Activated CD4-positive, alpha-beta T cell treated with anti-CD3 and anti-CD28 coated beads, Interleukin-2, amount 10 ng/mL, durations not matched to agents 24 days and 14 days (primary cell): ENCODE data around the gene LMBR1. TPM values are rescaled to one million over a fixed set of nuclear protein-coding genes. Genes with fewer than 3 reads are reported as not detected.
"Not testable (repeated sequence)": the region's sequence is repeated elsewhere in the genome, so short reads cannot be mapped to it uniquely, and the experiment has no call there.

ENCODE experiments used
- DNase-seq: peaks from one replicate; pipeline ENCODE4 v3.0.0; 2022
- H3K27ac Mint-ChIP-seq: one replicate; pipeline ENCODE4 v1.8.0; 2022; ENCODE audit warnings: mild to moderate bottlenecking, mixed read lengths
- H3K27me3 Mint-ChIP-seq: one replicate; pipeline ENCODE4 v1.8.0; 2022; ENCODE audit warnings: mixed read lengths
- H3K36me3 Mint-ChIP-seq: one replicate; pipeline ENCODE4 v1.8.0; 2022; ENCODE audit warnings: low read depth, mild to moderate bottlenecking, mixed read lengths
- H3K4me1 Mint-ChIP-seq: one replicate; pipeline ENCODE4 v1.8.0; 2021; ENCODE audit warnings: mixed read lengths
- H3K4me3 Mint-ChIP-seq: one replicate; pipeline ENCODE4 v1.8.0; 2022; ENCODE audit warnings: mild to moderate bottlenecking, moderate library complexity, mixed read lengths
- H3K9me3 Mint-ChIP-seq: one replicate; pipeline ENCODE4 v1.8.0; 2021; ENCODE audit warnings: mixed read lengths
- intact Hi-C: fragments of 100-400 bp; cut with micrococcal nuclease; formaldehyde crosslinking; loops from one replicate; pipeline ENCODE4 v1.15.1; 2023
- total RNA-seq: library from RNA; stranded (reverse); gene quantifications from 2 replicates; pipeline ENCODE4 v1.2.3, GENCODE V29; 2022

The LMBR1 gene, protein sequence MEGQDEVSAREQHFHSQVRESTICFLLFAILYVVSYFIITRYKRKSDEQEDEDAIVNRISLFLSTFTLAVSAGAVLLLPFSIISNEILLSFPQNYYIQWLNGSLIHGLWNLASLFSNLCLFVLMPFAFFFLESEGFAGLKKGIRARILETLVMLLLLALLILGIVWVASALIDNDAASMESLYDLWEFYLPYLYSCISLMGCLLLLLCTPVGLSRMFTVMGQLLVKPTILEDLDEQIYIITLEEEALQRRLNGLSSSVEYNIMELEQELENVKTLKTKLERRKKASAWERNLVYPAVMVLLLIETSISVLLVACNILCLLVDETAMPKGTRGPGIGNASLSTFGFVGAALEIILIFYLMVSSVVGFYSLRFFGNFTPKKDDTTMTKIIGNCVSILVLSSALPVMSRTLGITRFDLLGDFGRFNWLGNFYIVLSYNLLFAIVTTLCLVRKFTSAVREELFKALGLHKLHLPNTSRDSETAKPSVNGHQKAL
- 57.0 and 63.6 TPM in 2 replicates for total RNA-seq

DNA sequence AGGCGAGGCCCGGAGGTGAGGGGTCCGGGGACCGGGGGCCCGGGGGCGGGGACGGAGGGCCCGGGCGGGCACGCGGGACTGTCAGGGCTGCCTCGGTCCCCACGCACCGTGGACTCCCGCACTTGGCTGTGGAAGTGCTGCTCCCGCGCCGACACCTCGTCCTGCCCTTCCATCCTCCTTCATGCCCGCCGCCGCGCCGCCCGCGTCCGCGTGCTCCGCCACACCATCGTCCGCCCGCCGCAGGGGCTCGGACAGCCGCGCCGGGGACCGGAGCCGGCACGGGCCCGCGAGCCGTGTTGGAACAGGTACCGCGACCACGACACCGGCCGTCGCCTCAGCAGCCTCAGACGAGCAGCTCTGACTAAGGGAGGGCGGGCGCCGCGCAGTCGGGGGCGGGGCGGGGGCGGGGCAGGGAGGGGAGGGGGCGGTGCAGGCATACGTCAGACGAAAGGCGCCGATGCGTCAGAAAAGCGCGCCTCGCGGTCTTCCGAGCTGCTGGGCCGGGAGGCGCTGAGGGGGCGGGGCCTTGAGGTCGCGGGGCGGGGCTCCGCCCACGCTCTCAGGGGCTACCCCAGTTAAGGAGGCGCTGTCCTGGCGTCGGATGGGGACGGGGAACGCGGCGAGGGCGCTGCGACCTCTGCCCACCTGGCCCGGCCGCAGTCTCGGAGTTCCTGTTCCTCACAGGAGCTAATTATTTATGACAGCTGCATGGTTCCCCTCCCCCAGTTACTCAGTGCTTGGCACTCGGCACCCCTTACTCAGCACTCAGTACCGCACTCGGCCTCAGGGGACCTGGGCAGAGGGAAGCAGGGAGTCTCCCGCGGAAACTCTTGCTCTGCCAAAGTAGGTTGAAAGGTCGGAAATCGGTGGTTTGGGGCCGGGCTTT lies at the start of gene LMBR1:
LMBR1 (minus strand) TSS at position 363 of the 886 bp plus-strand sequence; CDS start at position 173, 190 bp downstream.
- H3K27ac Mint-ChIP-seq = peak within 1 kb of the TSS; percentile 94
- DNase-seq = peak; percentile 97
- no peaks in the 10 kb centered on the region for H3K27me3 Mint-ChIP-seq
- peaks cover 7% of the 10 kb centered on the region for H3K36me3 Mint-ChIP-seq
- peaks cover 36% of the 10 kb centered on the region for H3K4me1 Mint-ChIP-seq
- peak within 1 kb of the TSS; percentile 94 for H3K4me3 Mint-ChIP-seq
- intact Hi-C loops = loop anchor here (1.0 to 10.0 kb wide), 10 partner anchors 30 to 1688 kb away; partner anchors contain the start of genes DNAJB6, NOM1, RNF32 and UBE3C
- H3K9me3 Mint-ChIP-seq = no peaks in the 10 kb centered on the region

DNA sequence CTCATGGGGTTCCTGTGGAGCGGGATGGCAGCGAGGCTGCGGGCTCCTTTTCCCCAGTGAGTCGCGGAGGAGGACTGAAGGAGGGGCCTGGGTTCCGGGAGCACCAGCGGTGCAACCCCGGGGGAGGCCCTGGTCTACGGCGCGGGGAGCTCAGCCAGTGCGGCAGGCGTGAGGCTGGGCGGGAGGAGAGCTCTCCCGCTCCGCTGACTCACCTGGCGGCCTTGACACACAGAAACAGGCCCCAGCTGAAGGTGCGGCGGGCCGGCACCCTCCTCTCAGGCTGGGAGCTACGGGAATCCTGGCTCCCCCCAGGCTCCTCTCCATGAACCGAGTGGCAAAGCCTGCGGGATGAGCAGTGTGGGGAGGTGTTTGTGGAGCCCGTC lies 49.7 kb upstream of the LMBR1 start:
- peaks cover 7% of the 10 kb centered on the region for H3K9me3 Mint-ChIP-seq
- peaks cover 6% of the 10 kb centered on the region for H3K4me1 Mint-ChIP-seq
- no peak for DNase-seq
- no peak overlapping the region for H3K27ac Mint-ChIP-seq
- H3K36me3 Mint-ChIP-seq = no peaks in the 10 kb centered on the region
- H3K4me3 Mint-ChIP-seq = no peak overlapping the region
- intact Hi-C loops = no loop called here
- H3K27me3 Mint-ChIP-seq = peaks cover 36% of the 10 kb centered on the region

DNA sequence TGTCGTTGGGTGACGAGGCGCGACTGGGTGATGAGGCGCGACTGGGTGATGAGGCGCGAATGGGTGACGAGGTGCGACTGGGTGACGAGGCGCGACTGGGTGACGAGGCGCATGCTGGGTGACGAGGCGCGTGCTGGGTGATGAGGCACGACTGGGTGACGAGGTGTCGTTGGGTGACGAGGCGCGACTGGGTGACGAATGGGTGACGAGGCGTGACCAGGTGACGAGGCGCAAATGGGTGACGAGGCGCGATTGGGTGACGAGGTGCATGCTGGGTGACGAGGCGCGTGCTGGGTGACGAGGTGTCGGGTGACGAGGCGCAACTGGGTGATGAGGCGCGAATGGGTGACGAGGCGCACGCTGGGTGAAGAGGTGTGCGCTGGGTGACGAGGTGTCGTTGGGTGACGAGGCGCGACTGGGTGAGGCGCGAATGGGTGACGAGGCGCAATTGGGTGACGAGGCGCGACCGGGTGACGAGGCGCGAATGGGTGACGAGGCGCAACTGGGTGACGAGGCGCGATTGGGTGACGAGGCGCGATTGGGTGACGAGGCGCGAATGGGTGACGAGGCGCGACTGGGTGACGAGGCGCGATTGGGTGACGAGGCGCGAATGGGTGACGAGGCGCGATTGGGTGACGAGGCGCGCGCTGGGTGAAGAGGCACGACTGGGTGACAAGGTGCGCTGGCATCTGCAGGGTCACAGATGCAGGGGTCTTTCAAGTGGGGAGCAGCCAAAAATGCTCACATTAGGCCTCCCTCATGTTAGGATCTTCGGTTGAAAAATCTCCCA lies 48.6 kb upstream of the LMBR1 start:
- H3K4me1 Mint-ChIP-seq = peaks cover 4% of the 10 kb centered on the region
- intact Hi-C loops = no loop called here
- peaks cover 30% of the 10 kb centered on the region for H3K27me3 Mint-ChIP-seq
- peaks cover 7% of the 10 kb centered on the region for H3K9me3 Mint-ChIP-seq
- H3K27ac Mint-ChIP-seq = no peak overlapping the region
- no peaks in the 10 kb centered on the region for H3K36me3 Mint-ChIP-seq
- H3K4me3 Mint-ChIP-seq = no peak overlapping the region
- DNase-seq = no peak

DNA sequence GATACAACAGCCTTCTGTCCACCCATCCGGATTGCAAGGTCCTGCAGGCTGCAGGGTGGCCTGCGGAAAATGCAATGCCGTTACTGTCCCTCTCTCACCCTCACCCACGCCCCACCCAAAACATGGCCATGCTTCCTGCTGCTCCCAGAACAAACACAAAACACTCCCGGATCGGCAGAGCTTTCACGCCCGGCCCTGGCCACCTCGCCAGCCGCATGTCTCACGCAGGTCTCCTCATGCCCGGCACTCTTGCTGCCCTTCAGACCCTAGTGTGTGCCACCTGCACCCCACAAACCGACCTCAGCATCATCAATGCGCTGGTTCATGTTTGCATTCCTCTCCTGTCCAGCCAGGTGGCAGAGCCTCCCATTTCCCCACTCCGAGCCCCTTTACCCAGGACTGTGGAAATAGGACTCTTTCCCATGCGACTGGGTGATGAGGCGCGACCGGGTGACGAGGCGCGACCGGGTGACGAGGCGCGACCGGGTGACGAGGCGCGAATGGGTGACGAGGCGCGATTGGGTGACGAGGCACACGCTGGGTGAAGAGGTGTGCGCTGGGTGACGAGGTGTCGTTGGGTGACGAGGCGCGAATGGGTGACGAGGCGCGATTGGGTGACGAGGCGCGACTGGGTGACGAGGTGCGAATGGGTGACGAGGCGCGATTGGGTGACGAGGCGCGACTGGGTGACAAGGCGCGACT lies 47.6 kb upstream of the LMBR1 start:
- intact Hi-C loops = no loop called here
- H3K27me3 Mint-ChIP-seq = peaks cover 30% of the 10 kb centered on the region
- no peak overlapping the region for H3K27ac Mint-ChIP-seq
- no peaks in the 10 kb centered on the region for H3K36me3 Mint-ChIP-seq
- H3K4me1 Mint-ChIP-seq = peaks cover 4% of the 10 kb centered on the region
- DNase-seq = no peak
- H3K9me3 Mint-ChIP-seq = peaks cover 7% of the 10 kb centered on the region
- no peak overlapping the region for H3K4me3 Mint-ChIP-seq

DNA sequence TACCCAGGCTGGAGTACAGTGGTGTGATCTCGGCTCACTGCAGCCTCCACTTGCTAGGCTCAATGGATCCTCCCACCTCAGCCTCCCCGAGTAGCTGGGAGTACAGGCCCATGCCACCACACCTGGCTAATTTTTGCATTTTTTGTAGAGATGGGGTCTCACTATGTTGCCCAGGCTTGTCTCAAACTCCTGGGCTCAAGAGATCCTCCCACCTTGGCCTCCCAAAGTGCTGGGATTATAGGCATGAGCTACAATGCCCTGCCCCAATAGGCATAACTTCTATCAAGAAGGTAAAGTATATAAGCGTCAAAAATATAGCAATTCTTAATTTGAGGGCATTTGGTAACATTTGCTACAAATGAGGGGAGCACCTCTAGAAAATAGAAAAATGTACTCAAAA lies 43.8 kb upstream of the LMBR1 start:
- H3K9me3 Mint-ChIP-seq, H3K4me1 Mint-ChIP-seq, DNase-seq, intact Hi-C loops, H3K27me3 Mint-ChIP-seq, H3K4me3 Mint-ChIP-seq, H3K36me3 Mint-ChIP-seq, H3K27ac Mint-ChIP-seq: not testable (repeated sequence)

DNA sequence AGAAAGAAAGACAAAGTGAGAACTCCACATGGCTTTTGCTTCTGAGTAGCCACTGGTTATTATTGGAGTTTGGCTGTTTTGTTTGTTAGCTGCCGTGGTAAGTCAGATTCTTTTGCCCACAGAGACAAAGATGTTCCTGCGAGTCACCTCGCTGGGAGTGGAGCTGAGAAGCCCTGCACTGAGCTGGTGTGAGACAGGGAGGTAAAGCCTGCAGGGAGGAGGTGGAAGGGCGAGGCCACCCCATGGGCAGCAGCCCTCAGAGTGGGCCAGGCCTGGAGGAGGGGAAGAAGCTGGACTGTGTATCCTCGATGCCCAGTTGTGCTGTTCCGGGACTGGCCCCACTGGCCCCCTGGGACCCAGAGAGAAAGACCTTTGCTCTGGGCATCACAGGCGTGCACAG lies 42.3 kb upstream of the LMBR1 start:
- Mint-ChIP-seq H3K27me3 (peaks cover 6% of the 10 kb centered on the region), H3K27ac (no peak overlapping the region), H3K9me3 (no peaks in the 10 kb centered on the region), H3K36me3 (no peaks in the 10 kb centered on the region), H3K4me1 (peaks cover 5% of the 10 kb centered on the region), H3K4me3 (no peak overlapping the region)
- no peak for DNase-seq
- intact Hi-C loops = no loop called here

DNA sequence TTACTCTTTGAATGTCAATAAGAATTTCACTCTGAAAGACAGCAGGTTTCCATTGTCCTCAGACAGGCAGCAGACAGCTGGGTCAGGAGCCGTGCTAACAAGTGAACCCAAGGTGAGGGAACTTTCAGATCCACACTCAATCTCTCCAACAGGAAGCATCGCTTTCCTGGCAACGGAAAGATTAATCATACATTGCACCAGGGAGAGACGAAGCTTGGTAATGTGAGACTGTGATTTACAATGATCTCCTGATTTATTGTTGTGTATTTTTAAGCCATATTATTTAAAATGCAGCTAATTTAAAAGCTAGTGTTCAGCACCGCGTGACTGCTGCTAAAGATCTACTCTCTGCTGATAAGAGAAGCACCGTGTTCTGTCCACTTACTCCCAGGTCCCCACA lies 39.0 kb upstream of the LMBR1 start:
- DNase-seq = no peak

DNA sequence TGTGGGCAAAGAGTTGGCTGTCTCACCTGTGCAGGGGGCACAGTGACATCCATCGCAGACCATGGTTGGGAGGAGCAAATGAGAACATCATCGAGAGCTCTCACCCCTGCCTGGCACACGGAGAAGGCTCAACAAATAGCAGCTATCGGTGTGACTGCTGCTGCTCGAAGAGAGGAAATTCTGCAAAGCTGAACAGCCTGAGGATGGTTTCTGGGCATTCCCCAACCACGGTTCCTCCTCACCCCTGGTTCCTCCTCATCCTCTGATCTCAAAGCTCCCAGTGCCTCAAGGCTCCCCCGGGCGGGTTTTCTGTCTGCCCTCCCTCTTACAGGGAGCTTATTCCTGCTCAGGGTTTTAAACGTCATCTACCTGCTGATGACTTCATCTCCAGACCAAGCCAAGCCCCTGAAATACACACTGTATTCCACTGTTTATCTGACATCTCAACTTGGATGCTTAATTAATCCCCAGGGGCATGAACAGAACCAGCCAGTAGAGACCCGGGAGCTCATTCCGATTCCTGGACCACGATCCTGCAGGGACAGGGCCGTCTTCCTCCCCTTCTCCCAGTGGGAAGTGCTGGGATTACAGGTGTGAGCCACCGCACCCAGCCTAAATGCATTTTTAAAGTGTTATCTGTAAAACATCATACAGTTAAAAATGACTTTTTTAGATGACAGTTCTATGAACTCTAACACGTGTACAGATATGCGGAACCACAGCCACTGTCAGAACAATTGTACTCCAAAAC lies 37.0 kb upstream of the LMBR1 start:
- H3K9me3 Mint-ChIP-seq = no peaks in the 10 kb centered on the region
- peak; percentile 78 for DNase-seq
- peaks cover 36% of the 10 kb centered on the region for H3K27me3 Mint-ChIP-seq
- H3K27ac Mint-ChIP-seq = no peak overlapping the region
- peaks cover 21% of the 10 kb centered on the region for H3K4me1 Mint-ChIP-seq
- peak overlapping the region; percentile 44 for H3K4me3 Mint-ChIP-seq
- H3K36me3 Mint-ChIP-seq = no peaks in the 10 kb centered on the region
- intact Hi-C loops = no loop called here

More for the DNA sequence above, 39.0 kb upstream of the LMBR1 start:
- Mint-ChIP-seq H3K9me3 (no peaks in the 10 kb centered on the region), H3K4me3 (no peak overlapping the region), H3K27me3 (peaks cover 29% of the 10 kb centered on the region), H3K4me1 (peaks cover 21% of the 10 kb centered on the region), H3K36me3 (no peaks in the 10 kb centered on the region), H3K27ac (no peak overlapping the region)
- intact Hi-C loops = no loop called here

DNA sequence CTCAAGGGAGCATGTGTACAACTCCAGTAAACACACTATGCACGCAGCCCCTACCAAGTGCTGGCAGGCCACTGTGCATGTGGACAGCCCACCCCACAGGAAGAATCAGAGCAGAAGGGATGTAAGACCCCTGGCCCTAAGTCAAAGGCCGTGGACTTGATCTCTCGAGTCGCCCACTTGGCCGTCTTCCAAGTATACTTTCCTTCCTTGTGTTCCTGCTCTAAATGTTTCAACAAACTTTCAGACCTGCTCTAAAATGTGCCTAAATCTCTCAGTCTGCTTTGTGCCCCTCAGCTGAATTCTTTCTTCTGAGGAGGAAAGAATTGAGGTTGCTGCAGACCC lies 35.4 kb upstream of the LMBR1 start:
- Mint-ChIP-seq H3K27ac (no peak overlapping the region), H3K4me3 (no peak overlapping the region), H3K36me3 (peaks cover under 1% of the 10 kb centered on the region), H3K27me3 (peaks cover 42% of the 10 kb centered on the region), H3K9me3 (peaks cover 2% of the 10 kb centered on the region), H3K4me1 (peaks cover 30% of the 10 kb centered on the region)
- no peak for DNase-seq
- intact Hi-C loops = no loop called here

DNA sequence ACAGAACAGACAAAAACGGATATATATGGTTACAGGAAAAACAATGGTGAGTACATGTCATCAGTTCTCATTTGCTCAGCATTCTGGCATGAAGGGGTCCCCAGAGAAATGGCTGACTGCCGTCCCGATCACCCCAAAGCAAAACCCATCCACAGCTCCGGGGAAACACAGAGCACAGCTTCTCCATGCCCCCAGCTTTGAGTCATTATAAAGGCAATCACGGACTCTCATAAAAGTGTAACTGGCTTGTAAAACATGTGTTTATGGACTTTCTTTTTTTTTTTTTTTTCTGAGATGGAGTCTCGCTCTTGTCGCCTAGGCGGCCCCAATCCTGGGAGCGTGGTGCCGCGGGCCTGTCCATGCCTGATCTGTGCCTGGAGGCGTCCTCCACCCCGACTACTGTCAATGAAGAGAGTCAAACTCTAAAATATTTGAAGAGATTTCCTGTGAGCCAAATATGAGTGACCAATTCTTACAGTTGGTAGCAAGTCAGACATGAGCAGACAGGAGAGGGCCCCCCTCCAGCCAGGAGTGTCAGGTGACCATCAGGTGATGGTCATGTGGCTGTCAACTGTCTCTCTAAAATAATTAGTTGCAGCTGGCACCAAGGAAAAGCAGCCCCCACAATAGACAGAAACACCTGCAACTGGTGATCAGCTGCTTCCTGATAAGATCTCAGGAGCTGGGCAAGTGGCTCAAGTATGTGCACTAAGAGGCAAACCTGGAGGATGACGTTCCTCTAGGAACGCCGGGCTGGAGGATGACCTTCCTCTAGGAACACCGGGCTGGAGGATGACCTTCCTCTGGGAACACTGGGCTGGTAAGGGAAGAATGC lies 34.8 kb upstream of the LMBR1 start:
- intact Hi-C loops = no loop called here
- peaks cover 4% of the 10 kb centered on the region for H3K36me3 Mint-ChIP-seq
- peaks cover 36% of the 10 kb centered on the region for H3K4me1 Mint-ChIP-seq
- H3K9me3 Mint-ChIP-seq = peaks cover 5% of the 10 kb centered on the region
- no peak overlapping the region for H3K27ac Mint-ChIP-seq
- H3K4me3 Mint-ChIP-seq = no peak overlapping the region
- H3K27me3 Mint-ChIP-seq = peaks cover 45% of the 10 kb centered on the region
- no peak for DNase-seq

DNA sequence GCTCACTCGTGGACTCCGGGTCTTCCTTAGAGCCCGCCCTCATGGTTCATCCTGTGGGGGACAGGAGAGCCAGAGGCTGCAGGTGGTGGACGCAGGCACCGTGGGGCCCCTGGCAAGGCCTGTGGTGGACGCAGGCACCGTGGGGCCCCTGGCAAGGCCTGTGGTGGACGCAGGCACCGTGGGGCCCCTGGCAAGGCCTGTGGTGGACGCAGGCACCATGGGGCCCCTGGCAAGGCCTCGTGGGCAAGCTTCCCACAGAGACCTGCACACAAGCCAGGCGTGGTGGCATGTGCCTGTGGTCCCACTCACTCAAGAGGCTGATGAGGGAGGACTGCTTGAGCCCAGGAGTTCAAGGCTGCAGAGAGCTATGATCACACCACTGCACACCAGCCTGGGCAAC lies 32.8 kb upstream of the LMBR1 start:
- H3K9me3 Mint-ChIP-seq, DNase-seq, H3K27ac Mint-ChIP-seq, H3K4me3 Mint-ChIP-seq, H3K36me3 Mint-ChIP-seq, intact Hi-C loops: not testable (repeated sequence)
- H3K4me1 Mint-ChIP-seq = peaks cover 38% of the 10 kb centered on the region
- peaks cover 45% of the 10 kb centered on the region for H3K27me3 Mint-ChIP-seq

DNA sequence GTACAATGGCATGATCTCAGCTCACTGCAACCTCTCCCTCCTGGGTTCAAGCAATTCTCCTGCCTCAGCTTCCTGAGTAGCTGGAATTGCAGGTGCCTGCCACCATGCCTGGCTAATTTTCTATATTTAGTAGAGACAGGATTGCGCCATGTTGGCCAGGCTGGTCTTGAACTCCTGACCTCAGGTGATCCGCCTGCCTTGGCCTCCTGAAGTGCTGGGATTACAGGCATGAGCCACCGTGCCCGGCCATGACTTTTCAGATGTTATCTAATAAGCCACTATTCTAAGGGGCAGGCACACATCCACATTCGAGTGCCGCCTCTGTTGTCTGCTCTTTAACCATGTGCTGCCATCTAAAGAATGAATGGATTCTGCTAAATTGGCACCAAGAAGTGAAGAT lies 29.3 kb upstream of the LMBR1 start:
- peak overlapping the region; percentile 80 for H3K27ac Mint-ChIP-seq
- H3K27me3 Mint-ChIP-seq = peaks cover 30% of the 10 kb centered on the region
- H3K36me3 Mint-ChIP-seq, H3K9me3 Mint-ChIP-seq, intact Hi-C loops, DNase-seq: not testable (repeated sequence)
- peaks cover 35% of the 10 kb centered on the region for H3K4me1 Mint-ChIP-seq
- H3K4me3 Mint-ChIP-seq = peak overlapping the region; percentile 72
